WTC11 (cell line): Measurements from ENCODE around the gene ZDHHC24. TPM values are rescaled to one million over a fixed set of nuclear protein-coding genes. Genes with fewer than 3 reads are reported as not detected.

Experiments
- ATAC-seq: fragments of 200-7000 bp; cut with Tn5 transposase; 2 replicates; pipeline ENCODE4 v1.10.0; 2021; ENCODE audit warnings: mild to moderate bottlenecking, moderate library complexity
- CTCF ChIA-PET: fragments of 300-600 bp; sonication (Branson Sonifier 250); formaldehyde crosslinking; loops from one replicate; lab custom pipeline; 2021; ENCODE audit warnings: antibody characterized with exemption; lab: Charles Lee
- POLR2A ChIA-PET: fragments of 350-600 bp; sonication (Branson Sonifier 250); formaldehyde crosslinking; loops from one replicate; lab custom pipeline; 2021; ENCODE audit warnings: antibody characterized with exemption; lab: Charles Lee
- DNase-seq: peaks from one replicate; pipeline ENCODE4 v3.0.0; 2021; ENCODE audit warnings: low spot score
- H3K27ac Mint-ChIP-seq: 2 replicates; pipeline ENCODE4 v1.8.0; 2021; ENCODE audit warnings: mixed read lengths
- H3K27me3 Mint-ChIP-seq: 2 replicates; pipeline ENCODE4 v1.8.0; 2021; ENCODE audit warnings: low read depth, mild to moderate bottlenecking, moderate library complexity, mixed read lengths
- H3K36me3 Mint-ChIP-seq: 2 replicates; pipeline ENCODE4 v1.8.0; 2021; ENCODE audit warnings: mixed read lengths
- H3K4me1 Mint-ChIP-seq: 2 replicates; pipeline ENCODE4 v1.8.0; 2022; ENCODE audit warnings: mixed read lengths
- H3K4me3 Mint-ChIP-seq: 2 replicates; pipeline ENCODE4 v1.8.0; 2021; ENCODE audit warnings: mild to moderate bottlenecking, moderate library complexity, mixed read lengths
- H3K9me3 Mint-ChIP-seq: 2 replicates; pipeline ENCODE4 v1.8.0; 2021; ENCODE audit warnings: mixed read lengths
- ARID4B ChIP-seq: sonication (generic); formaldehyde crosslinking; IDR thresholded peaks from 2 replicates; pipeline ENCODE4 v1.8.0; 2023; ENCODE audit warnings: missing genetic modification reagents, mild to moderate bottlenecking, borderline replicate concordance
- CBFB ChIP-seq: sonication (generic); formaldehyde crosslinking; IDR thresholded peaks from 2 replicates; pipeline ENCODE4 v1.8.1; 2022; ENCODE audit warnings: mild to moderate bottlenecking, low read depth, missing genetic modification reagents
- CDX4 ChIP-seq: fragments of 250-450 bp; sonication (Bioruptor Pico); IDR thresholded peaks from 2 replicates; pipeline ENCODE4 v1.9.0; 2021; ENCODE audit warnings: moderate library complexity, mild to moderate bottlenecking, inconsistent platforms, borderline replicate concordance
- CREM ChIP-seq: sonication (generic); formaldehyde crosslinking; IDR thresholded peaks from 2 replicates; pipeline ENCODE4 v1.8.1; 2022; ENCODE audit warnings: mild to moderate bottlenecking, missing genetic modification reagents, moderate library complexity
- ELF4 ChIP-seq: sonication (generic); formaldehyde crosslinking; IDR thresholded peaks from 2 replicates; pipeline ENCODE4 v1.8.1; 2022; ENCODE audit warnings: low read depth, mild to moderate bottlenecking, moderate library complexity, missing genetic modification reagents
- FOXK1 ChIP-seq: sonication (generic); formaldehyde crosslinking; IDR thresholded peaks from 2 replicates; pipeline ENCODE4 v1.8.0; 2022; ENCODE audit warnings: mild to moderate bottlenecking, moderate library complexity, missing genetic modification reagents
- NFATC4 ChIP-seq: fragments of 250-450 bp; sonication (Bioruptor Pico); IDR thresholded peaks from 2 replicates; pipeline ENCODE4 v1.9.0; 2021; ENCODE audit warnings: mild to moderate bottlenecking
- NFYB ChIP-seq: sonication (generic); formaldehyde crosslinking; conservative IDR thresholded peaks from 2 replicates; pipeline ENCODE4 v1.8.0; 2022; ENCODE audit warnings: low read depth, missing genetic modification reagents
- NR1H2 ChIP-seq: sonication (generic); formaldehyde crosslinking; IDR thresholded peaks from 2 replicates; pipeline ENCODE4 v1.9.0; 2021; ENCODE audit warnings: mild to moderate bottlenecking, moderate library complexity, missing genetic modification reagents
- PREB ChIP-seq: sonication (generic); formaldehyde crosslinking; IDR thresholded peaks from 2 replicates; pipeline ENCODE4 v1.8.1; 2022; ENCODE audit warnings: mild to moderate bottlenecking, missing genetic modification reagents, moderate library complexity, borderline replicate concordance
- SP1 ChIP-seq: sonication (generic); formaldehyde crosslinking; conservative IDR thresholded peaks from 2 replicates; pipeline ENCODE4 v1.8.1; 2022; ENCODE audit warnings: missing genetic modification reagents
- TCF7 ChIP-seq: sonication (generic); formaldehyde crosslinking; IDR thresholded peaks from 2 replicates; pipeline ENCODE4 v1.8.0; 2022; ENCODE audit warnings: mild to moderate bottlenecking, low read depth, missing genetic modification reagents, moderate library complexity
- USF1 ChIP-seq: sonication (generic); formaldehyde crosslinking; IDR thresholded peaks from 2 replicates; pipeline ENCODE4 v1.8.0; 2022; ENCODE audit warnings: mild to moderate bottlenecking, missing genetic modification reagents
- ZMAT4 ChIP-seq: fragments of 250-450 bp; sonication (Bioruptor Pico); IDR thresholded peaks from 2 replicates; pipeline ENCODE4 v1.9.0; 2021; ENCODE audit warnings: mild to moderate bottlenecking
- ZNF138 ChIP-seq: sonication (generic); formaldehyde crosslinking; conservative IDR thresholded peaks from 2 replicates; pipeline ENCODE4 v1.8.1; 2022; ENCODE audit warnings: mild to moderate bottlenecking, moderate library complexity, missing genetic modification reagents
- ZNF532 ChIP-seq: fragments of 250-450 bp; sonication (Bioruptor Pico); IDR thresholded peaks from 2 replicates; pipeline ENCODE4 v1.9.0; 2021; ENCODE audit warnings: mild to moderate bottlenecking, borderline replicate concordance
- total RNA-seq: library from RNA; stranded (reverse); gene quantifications from 3 replicates; pipeline ENCODE4 v1.2.3, GENCODE V29; 2021
- TF ChIP-seq, protein P1 (sequence below): sonication (generic); formaldehyde crosslinking; IDR thresholded peaks from 2 replicates; pipeline ENCODE4 v1.8.1; 2023; ENCODE audit warnings: mild to moderate bottlenecking, missing genetic modification reagents, moderate library complexity
- TF ChIP-seq, protein P2 (sequence below): sonication (generic); formaldehyde crosslinking; IDR thresholded peaks from 2 replicates; pipeline ENCODE4 v1.8.1; 2023; ENCODE audit warnings: mild to moderate bottlenecking, missing genetic modification reagents, moderate library complexity

Gene ZDHHC24
- total RNA-seq, 1 experiment from 2014 or later: 14.8 TPM

DNA sequence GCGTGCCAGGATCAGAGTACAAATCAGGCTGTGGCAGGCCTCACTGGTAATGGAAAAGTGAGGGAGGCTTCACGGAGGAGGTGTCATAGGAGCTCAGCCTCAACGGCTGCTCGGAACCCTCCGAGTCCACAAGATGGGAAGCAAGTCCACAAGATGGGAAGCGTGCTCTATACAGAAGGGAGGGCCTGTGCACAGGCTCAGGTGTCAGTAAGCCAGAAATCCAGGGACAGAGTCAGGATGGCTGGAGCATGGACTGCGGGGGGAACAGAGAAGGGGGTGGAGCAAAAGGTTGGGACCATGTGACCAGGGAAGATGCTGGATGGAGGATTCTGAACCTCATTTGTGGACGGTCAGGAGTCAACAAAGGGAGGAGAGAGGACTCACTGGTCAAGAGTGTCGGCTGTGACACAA lies 69.0 kb downstream of the ZDHHC24 start (continued):
- TF ChIP-seq, protein P1, sequence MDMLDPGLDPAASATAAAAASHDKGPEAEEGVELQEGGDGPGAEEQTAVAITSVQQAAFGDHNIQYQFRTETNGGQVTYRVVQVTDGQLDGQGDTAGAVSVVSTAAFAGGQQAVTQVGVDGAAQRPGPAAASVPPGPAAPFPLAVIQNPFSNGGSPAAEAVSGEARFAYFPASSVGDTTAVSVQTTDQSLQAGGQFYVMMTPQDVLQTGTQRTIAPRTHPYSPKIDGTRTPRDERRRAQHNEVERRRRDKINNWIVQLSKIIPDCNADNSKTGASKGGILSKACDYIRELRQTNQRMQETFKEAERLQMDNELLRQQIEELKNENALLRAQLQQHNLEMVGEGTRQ (CRISPR knock-in tag): peak; percentile 81
- no peak for TF ChIP-seq ZMAT4 (CRISPR knock-in tag)
- TF ChIP-seq ZNF532: no peak
- TF ChIP-seq NR1H2: no peak
- TF ChIP-seq SP1 (CRISPR knock-in tag): 0 out of 2 replicates have a peak, but pooled peaks have one; percentile 27
- TF ChIP-seq CBFB (CRISPR knock-in tag): no peak
- TF ChIP-seq, protein P2, sequence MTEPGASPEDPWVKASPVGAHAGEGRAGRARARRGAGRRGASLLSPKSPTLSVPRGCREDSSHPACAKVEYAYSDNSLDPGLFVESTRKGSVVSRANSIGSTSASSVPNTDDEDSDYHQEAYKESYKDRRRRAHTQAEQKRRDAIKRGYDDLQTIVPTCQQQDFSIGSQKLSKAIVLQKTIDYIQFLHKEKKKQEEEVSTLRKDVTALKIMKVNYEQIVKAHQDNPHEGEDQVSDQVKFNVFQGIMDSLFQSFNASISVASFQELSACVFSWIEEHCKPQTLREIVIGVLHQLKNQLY (CRISPR knock-in tag): no peak
- no peak for TF ChIP-seq NFATC4 (CRISPR knock-in tag)
- TF ChIP-seq CREM: no peak
- TF ChIP-seq ELF4 (CRISPR knock-in tag): no peak
- no peak for TF ChIP-seq CDX4 (CRISPR knock-in tag)
- TF ChIP-seq, all 79 proteins: peak for 4

DNA sequence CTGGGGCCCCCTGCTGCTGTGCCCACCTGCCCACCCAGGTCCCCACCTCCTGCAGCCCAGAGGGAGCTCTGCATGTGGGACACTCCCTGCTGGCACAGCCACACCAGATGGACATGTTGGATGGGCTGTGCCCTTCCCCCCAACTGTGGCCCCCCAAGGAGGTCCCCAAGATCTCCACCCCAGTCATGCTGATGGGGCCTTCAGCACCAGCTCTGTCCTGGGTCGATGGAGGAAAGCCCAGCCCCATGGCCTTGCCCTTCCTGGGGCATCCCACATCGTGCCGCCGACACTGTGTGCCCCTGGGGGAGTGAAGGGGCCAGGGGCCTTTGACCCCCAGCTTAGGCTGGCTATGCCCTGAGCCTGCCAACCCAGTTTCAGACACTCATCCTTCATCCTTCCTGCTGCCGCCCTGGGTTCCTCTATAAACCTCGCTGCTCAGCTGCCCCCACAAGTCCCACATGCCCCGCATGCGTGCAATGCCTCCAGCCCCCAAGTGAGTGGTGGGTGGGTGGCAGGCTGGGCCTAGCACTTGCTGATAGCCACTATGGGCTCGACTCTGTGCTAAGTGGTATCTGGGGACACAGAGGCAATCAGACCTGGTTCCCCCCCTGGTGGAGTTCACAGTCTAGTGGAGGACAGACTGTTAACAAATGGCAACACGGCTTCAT lies 69.5 kb downstream of the ZDHHC24 start:
- ATAC-seq (no peak), DNase-seq (no peak)
- H3K27me3 Mint-ChIP-seq: no peaks in the 10 kb centered on the region
- TF ChIP-seq USF1 (CRISPR knock-in tag) (no peak), TCF7 (CRISPR knock-in tag) (no peak), PREB (CRISPR knock-in tag) (no peak), NFYB (CRISPR knock-in tag) (no peak), FOXK1 (CRISPR knock-in tag) (no peak), ARID4B (CRISPR knock-in tag) (no peak), ZNF138 (no peak)
- TF ChIP-seq, protein P1 (CRISPR knock-in tag): no peak
- peaks cover 2% of the 10 kb centered on the region; the same call in 1 of the 2 replicates for H3K36me3 Mint-ChIP-seq
- ChIA-PET CTCF (interaction anchor here (1.3 kb wide), 1 partner anchor 10 kb away, joined by 6 read pairs; the partner anchor contains the start of gene PELI3), POLR2A (interaction anchor here (0.6 kb wide), 1 partner anchor 13 kb away, joined by 5 read pairs; no protein-coding TSS in a partner anchor)
- no peaks in the 10 kb centered on the region for H3K9me3 Mint-ChIP-seq
- peaks cover 26% of the 10 kb centered on the region for H3K4me1 Mint-ChIP-seq
- H3K27ac Mint-ChIP-seq: peak overlapping the region; percentile 89
- no peak overlapping the region for H3K4me3 Mint-ChIP-seq
